HEK293 (cell line): ENCODE results near the gene REPS2.
A peak's percentile ranks its signal among the peaks of the same experiment; 100 is the strongest.

Experiments
- CTCF ChIA-PET: fragments of 350-600 bp; formaldehyde crosslinking; extraction: SDS; loops from one replicate; lab custom pipeline; 2021; ENCODE audit warnings: antibody characterized with exemption; lab: Yijun Ruan, JAX
- POLR2A ChIA-PET: fragments of 300-600 bp; formaldehyde crosslinking; extraction: SDS; loops from one replicate; lab custom pipeline; 2020; ENCODE audit warnings: antibody characterized with exemption, inconsistent platforms; lab: Yijun Ruan, JAX
- H3K27ac ChIP-seq: fragments of 200-500 bp; sonication (Bioruptor generic); 2 replicates; pipeline ENCODE4 v1.5.1; 2014; ENCODE audit warnings: low read depth, low read length, control low read depth, inconsistent platforms; ENCODE audit errors: extremely low read depth
- H3K36me3 ChIP-seq, 2 experiments: fragments of 200-500 bp in 1 of 2; sonication (Bioruptor generic) in 1 of 2; 1 replicate in 1 of 2; 2 replicates in 1 of 2; pipeline ENCODE4 v1.5.1; 2014 to 2017; ENCODE audit warnings: inconsistent platforms in 2 of 2, low read length in 2 of 2; ENCODE audit not compliant: control insufficient read depth in 2 of 2, insufficient read depth in 1 of 2
- H3K4me1 ChIP-seq: fragments of 200-500 bp; sonication (Bioruptor generic); 2 replicates; pipeline ENCODE4 v1.5.1; 2014; ENCODE audit warnings: mild to moderate bottlenecking, low read length, inconsistent platforms; ENCODE audit not compliant: control insufficient read depth, insufficient read depth
- H3K4me3 ChIP-seq: 2 replicates; pipeline ENCODE4 v1.5.1; 2011; ENCODE audit warnings: low read depth, mild to moderate bottlenecking, control low read depth, low read length, moderate library complexity
- H3K9me3 ChIP-seq: fragments of 200-500 bp; sonication (Bioruptor generic); 2 replicates; pipeline ENCODE4 v1.5.1; 2014; ENCODE audit warnings: low read depth, low read length, inconsistent platforms; ENCODE audit not compliant: control insufficient read depth, insufficient read depth
- CTCF ChIP-seq: fragments of 450-650 bp; formaldehyde crosslinking; IDR thresholded peaks from 2 replicates; pipeline ENCODE4 v1.5.1; 2016; ENCODE audit warnings: missing biosample characterization, missing genetic modification characterization
- MYNN ChIP-seq: fragments of 450-650 bp; formaldehyde crosslinking; IDR thresholded peaks from 2 replicates; pipeline ENCODE4 v1.5.1; 2016; ENCODE audit warnings: missing biosample characterization, missing genetic modification characterization, borderline replicate concordance
- PRDM1 ChIP-seq: fragments of 450-650 bp; formaldehyde crosslinking; IDR thresholded peaks from 2 replicates; pipeline ENCODE4; 2016; ENCODE audit warnings: missing biosample characterization, missing genetic modification characterization
- SETDB1 ChIP-seq: IDR thresholded peaks from one replicate; pipeline ENCODE4 v1.6.1; 2017; ENCODE audit warnings: mild to moderate bottlenecking, low read length, moderate library complexity, mixed read lengths; ENCODE audit not compliant: insufficient read length
- ZBTB11 ChIP-seq: fragments of 450-650 bp; formaldehyde crosslinking; conservative IDR thresholded peaks from 2 replicates; pipeline ENCODE4 v1.5.1; 2016; ENCODE audit warnings: low read depth, missing biosample characterization, missing genetic modification characterization
- ZBTB48 ChIP-seq: fragments of 450-650 bp; formaldehyde crosslinking; IDR thresholded peaks from 2 replicates; pipeline ENCODE4 v1.5.1; 2016; ENCODE audit warnings: missing biosample characterization, missing genetic modification characterization
- ZFP41 ChIP-seq: fragments of 450-650 bp; formaldehyde crosslinking; IDR thresholded peaks from 2 replicates; pipeline ENCODE4 v1.5.1; 2016; ENCODE audit warnings: missing biosample characterization, missing genetic modification characterization, borderline replicate concordance
- ZNF114 ChIP-seq: fragments of 450-650 bp; formaldehyde crosslinking; IDR thresholded peaks from 2 replicates; pipeline ENCODE4 v1.5.0; 2017; ENCODE audit warnings: missing biosample characterization, missing genetic modification characterization
- ZNF174 ChIP-seq: fragments of 450-650 bp; formaldehyde crosslinking; IDR thresholded peaks from 2 replicates; pipeline ENCODE4 v1.5.0; 2017; ENCODE audit warnings: missing biosample characterization, mild to moderate bottlenecking, missing genetic modification characterization
- ZNF184 ChIP-seq: fragments of 450-650 bp; IDR thresholded peaks from 2 replicates; pipeline ENCODE4 v1.5.1; 2018; ENCODE audit warnings: missing biosample characterization, mild to moderate bottlenecking, missing genetic modification characterization
- ZNF19 ChIP-seq: fragments of 450-650 bp; formaldehyde crosslinking; IDR thresholded peaks from 2 replicates; pipeline ENCODE4; 2016; ENCODE audit warnings: missing biosample characterization, missing genetic modification characterization, low read depth
- ZNF2 ChIP-seq: fragments of 450-650 bp; formaldehyde crosslinking; IDR thresholded peaks from 2 replicates; pipeline ENCODE4 v1.5.1; 2016; ENCODE audit warnings: missing biosample characterization, missing genetic modification characterization
- ZNF266 ChIP-seq: fragments of 450-650 bp; formaldehyde crosslinking; IDR thresholded peaks from 2 replicates; pipeline ENCODE4 v1.5.1; 2016; ENCODE audit warnings: missing biosample characterization, missing genetic modification characterization, low read depth
- ZNF302 ChIP-seq: fragments of 450-650 bp; formaldehyde crosslinking; IDR thresholded peaks from 2 replicates; pipeline ENCODE4 v1.5.1; 2016; ENCODE audit warnings: missing biosample characterization, missing genetic modification characterization, low read depth
- ZNF341 ChIP-seq: fragments of 450-650 bp; formaldehyde crosslinking; IDR thresholded peaks from 2 replicates; pipeline ENCODE4; 2016; ENCODE audit warnings: low read depth, missing biosample characterization, missing genetic modification characterization
- ZNF37A ChIP-seq: fragments of 450-650 bp; IDR thresholded peaks from 2 replicates; pipeline ENCODE4 v1.5.1; 2018; ENCODE audit warnings: missing biosample characterization, missing genetic modification characterization
- ZNF48 ChIP-seq: fragments of 450-650 bp; formaldehyde crosslinking; IDR thresholded peaks from 2 replicates; pipeline ENCODE4 v1.5.1; 2016; ENCODE audit warnings: missing biosample characterization, missing genetic modification characterization
- ZNF529 ChIP-seq: fragments of 450-650 bp; formaldehyde crosslinking; IDR thresholded peaks from 2 replicates; pipeline ENCODE4 v1.5.1; 2017; ENCODE audit warnings: missing genetic modification characterization, missing biosample characterization; ENCODE audit not compliant: insufficient replicate concordance
- ZNF544 ChIP-seq: fragments of 450-650 bp; formaldehyde crosslinking; IDR thresholded peaks from 2 replicates; pipeline ENCODE4 v1.5.0; 2017; ENCODE audit warnings: missing biosample characterization, missing genetic modification characterization
- ZNF621 ChIP-seq: fragments of 450-650 bp; formaldehyde crosslinking; IDR thresholded peaks from 2 replicates; pipeline ENCODE4 v1.5.1; 2017; ENCODE audit warnings: missing biosample characterization, missing genetic modification characterization
- ZNF624 ChIP-seq: fragments of 450-650 bp; formaldehyde crosslinking; IDR thresholded peaks from 2 replicates; pipeline ENCODE4 v1.5.1; 2017; ENCODE audit warnings: missing biosample characterization, missing genetic modification characterization
- ZNF654 ChIP-seq: fragments of 450-650 bp; formaldehyde crosslinking; IDR thresholded peaks from 2 replicates; pipeline ENCODE4 v1.5.1; 2016; ENCODE audit warnings: low read depth, missing biosample characterization, missing genetic modification characterization
- ZNF768 ChIP-seq: fragments of 450-650 bp; formaldehyde crosslinking; IDR thresholded peaks from 2 replicates; pipeline ENCODE4 v1.5.1; 2018; ENCODE audit warnings: missing biosample characterization, mild to moderate bottlenecking, missing genetic modification characterization
- ZNF785 ChIP-seq: fragments of 450-650 bp; formaldehyde crosslinking; IDR thresholded peaks from 2 replicates; pipeline ENCODE4 v1.5.1; 2016; ENCODE audit warnings: missing biosample characterization, missing genetic modification characterization
- ZNF791 ChIP-seq: fragments of 450-650 bp; formaldehyde crosslinking; IDR thresholded peaks from 2 replicates; pipeline ENCODE4 v1.5.1; 2016; ENCODE audit warnings: missing biosample characterization, missing genetic modification characterization

The REPS2 gene

GRCh38 chrX:17154001-17154400 lies 207.5 kb downstream of the REPS2 start:
- no peaks in the 10 kb centered on the region for H3K4me1 ChIP-seq
- CTCF ChIA-PET = interaction anchor here (1.1 kb wide), 1 partner anchor 9 kb away, joined by 3 read pairs; no protein-coding TSS in a partner anchor
- no peak overlapping the region for H3K4me3 ChIP-seq
- TF ChIP-seq ZNF302 (tag by site-specific recombination) = no peak
- TF ChIP-seq, all 188 proteins: peak for 0
- Histone ChIP-seq H3K9me3 (no peaks in the 10 kb centered on the region), H3K27ac (no peak overlapping the region), H3K36me3 (no peaks in the 10 kb centered on the region)
- POLR2A ChIA-PET = no interaction called here

- no peak overlapping the region for H3K4me3 ChIP-seq
- no peak for TF ChIP-seq ZNF174 (tag by site-specific recombination)
- TF ChIP-seq ZNF266 (tag by site-specific recombination) = no peak
- TF ChIP-seq ZNF654 (tag by site-specific recombination) = peak; percentile 21; the same call in 1 of the 2 replicates
- TF ChIP-seq ZNF785 (tag by site-specific recombination) = no peak
- no peak for TF ChIP-seq ZNF184
- TF ChIP-seq, all 188 proteins: peak for 1
- Histone ChIP-seq H3K4me1 (no peaks in the 10 kb centered on the region), H3K9me3 (peaks cover 3% of the 10 kb centered on the region; the same call in 1 of the 2 replicates), H3K36me3 (no peaks in the 10 kb centered on the region), H3K27ac (no peak overlapping the region)
- POLR2A ChIA-PET = no interaction called here
- CTCF ChIA-PET = no interaction called here
Measured at GRCh38 chrX:17160975-17161374, 214.5 kb downstream of the REPS2 start.

- Histone ChIP-seq H3K27ac (no peak overlapping the region), H3K4me3 (no peak overlapping the region), H3K36me3 (no peaks in the 10 kb centered on the region), H3K9me3 (peaks cover 3% of the 10 kb centered on the region; the same call in 1 of the 2 replicates), H3K4me1 (no peaks in the 10 kb centered on the region)
- POLR2A ChIA-PET = no interaction called here
- CTCF ChIA-PET = no interaction called here
- TF ChIP-seq ZNF341 (tag by site-specific recombination) = no peak
- no peak for TF ChIP-seq MYNN (tag by site-specific recombination)
- TF ChIP-seq ZNF19 = no peak
- TF ChIP-seq ZNF114 = no peak
- no peak for TF ChIP-seq ZNF791
- TF ChIP-seq ZNF544 (tag by site-specific recombination) = no peak
- no peak for TF ChIP-seq ZNF768 (tag by site-specific recombination)
- TF ChIP-seq PRDM1 (tag by site-specific recombination) = no peak
- no peak for TF ChIP-seq ZNF37A (tag by site-specific recombination)
- TF ChIP-seq ZNF529 (tag by site-specific recombination) = no peak
- no peak for TF ChIP-seq SETDB1
- no peak for TF ChIP-seq ZFP41
- no peak for TF ChIP-seq ZNF2 (tag by site-specific recombination)
- no peak for TF ChIP-seq ZNF48 (tag by site-specific recombination)
- TF ChIP-seq ZBTB48 (tag by site-specific recombination) = no peak
- no peak for TF ChIP-seq ZBTB11
- TF ChIP-seq ZNF624 (tag by site-specific recombination) = no peak
- no peak for TF ChIP-seq CTCF (tag by site-specific recombination)
- no peak for TF ChIP-seq ZNF621 (tag by site-specific recombination)
Measured at GRCh38 chrX:17161991-17162390, 215.5 kb downstream of the REPS2 start.
